ENCODE measurements around the gene NAV2.

The NAV2 gene

GRCh38 chr11:20050048-20050447 lies 337.4 kb downstream of the NAV2 start:
- DNase-seq: no peak

DNA sequence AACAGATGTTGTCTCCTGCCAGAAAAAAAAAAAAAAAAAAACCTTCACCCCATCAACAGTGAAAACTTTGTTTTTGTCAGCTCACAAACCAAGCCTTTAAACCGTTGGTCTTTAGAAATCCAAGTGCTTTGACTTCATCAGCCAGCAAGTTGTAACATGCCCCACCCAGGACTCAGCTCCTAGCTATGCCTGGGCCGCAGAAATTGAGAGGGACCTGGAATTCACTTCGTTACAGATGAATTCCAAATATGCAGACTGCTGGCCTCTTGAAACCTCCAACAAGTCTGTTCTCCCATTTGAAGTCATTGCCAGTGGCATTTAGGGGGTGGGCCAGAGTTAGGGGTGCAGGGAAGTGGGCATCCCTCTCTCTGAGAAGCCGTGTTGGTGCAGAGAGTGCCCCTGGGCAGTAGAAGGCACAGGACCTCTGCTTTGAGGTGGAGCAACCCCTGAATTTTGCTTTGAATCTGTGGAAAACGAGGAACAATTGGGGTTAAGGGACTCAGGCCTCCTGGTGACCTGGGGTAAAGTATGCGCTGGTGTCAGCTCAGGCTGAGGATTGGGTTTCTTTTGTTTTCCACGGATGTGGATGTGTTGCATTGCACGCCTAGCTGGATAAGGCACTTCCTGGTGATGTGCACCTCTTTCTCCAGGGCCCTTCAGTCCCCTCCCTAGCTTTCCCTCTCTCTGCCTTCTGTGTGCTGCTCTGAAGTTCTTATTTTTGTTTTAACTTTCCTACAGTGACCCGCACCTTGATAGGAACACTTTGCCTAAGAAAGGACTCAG lies 338.1 kb downstream of the NAV2 start:
- DNase-seq: peak; percentile 50

DNA sequence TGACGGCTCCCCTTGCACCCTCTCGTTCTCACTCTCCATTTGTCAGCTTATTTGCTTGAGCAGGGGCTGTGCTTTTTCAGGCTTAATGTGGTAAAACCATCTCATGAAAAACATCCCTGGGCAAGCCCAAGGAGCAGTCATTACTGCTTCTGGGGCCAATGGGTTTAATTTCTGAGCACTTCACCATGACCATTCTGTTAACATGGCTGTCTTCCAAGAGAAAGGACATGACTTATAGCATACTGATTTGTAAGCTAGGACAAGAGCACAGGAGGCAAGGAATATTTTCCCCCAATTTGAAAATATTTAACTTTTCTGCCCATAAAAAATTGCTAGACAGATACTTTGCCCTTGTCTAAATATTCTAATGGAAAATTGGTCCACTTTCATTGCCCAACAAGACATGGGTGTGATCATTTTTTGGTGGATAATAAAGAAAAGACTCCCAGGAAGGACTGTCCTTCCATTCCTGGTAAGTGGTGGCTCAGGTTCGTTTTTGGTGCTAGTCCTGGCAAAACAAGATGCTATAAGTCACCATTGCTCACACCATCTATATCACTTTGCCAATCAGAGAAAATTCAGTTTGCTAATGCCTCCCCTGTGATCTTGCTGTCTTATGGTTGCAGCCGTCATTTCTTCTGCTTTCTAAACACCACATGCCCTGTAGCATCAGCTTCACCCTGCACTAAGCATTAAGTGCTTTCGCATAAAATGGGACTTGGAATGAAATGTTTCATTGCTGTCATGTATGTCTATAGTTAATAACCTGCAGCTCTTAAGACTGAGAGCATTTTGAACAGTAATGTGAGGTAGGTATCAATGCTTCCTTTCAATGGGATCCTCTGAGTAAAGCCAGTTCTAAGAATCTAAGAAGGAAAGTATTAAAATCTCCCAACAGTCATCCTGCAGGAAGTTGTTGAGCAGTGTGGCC lies 339.1 kb downstream of the NAV2 start:
- no peak for DNase-seq

DNA sequence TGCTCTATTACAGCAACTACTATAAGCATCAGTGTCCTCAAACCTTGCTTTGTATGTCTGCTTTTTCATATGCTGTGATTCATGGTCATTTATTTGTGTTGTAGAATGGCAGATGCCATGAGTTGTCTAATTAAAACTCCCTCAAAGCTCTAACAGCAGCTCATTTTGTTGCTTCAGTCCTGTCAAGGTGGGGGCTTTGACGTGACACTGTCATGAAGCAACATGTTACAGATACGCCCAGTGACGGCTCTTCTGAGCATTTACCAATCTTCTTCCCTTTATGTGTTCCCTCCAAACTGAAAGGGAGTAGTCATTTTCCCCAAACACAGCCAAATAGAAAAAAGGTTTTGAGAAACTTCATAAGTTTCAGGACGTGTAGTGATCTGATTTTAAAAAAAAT lies 340.9 kb downstream of the NAV2 start:
- no peak for DNase-seq

- DNase-seq: no peak
These were observed 341.9 kb downstream of the NAV2 start for GRCh38 chr11:20054584-20054983.

- peak; percentile 21 for DNase-seq
These were observed 342.7 kb downstream of the NAV2 start for GRCh38 chr11:20055312-20055711.

DNA sequence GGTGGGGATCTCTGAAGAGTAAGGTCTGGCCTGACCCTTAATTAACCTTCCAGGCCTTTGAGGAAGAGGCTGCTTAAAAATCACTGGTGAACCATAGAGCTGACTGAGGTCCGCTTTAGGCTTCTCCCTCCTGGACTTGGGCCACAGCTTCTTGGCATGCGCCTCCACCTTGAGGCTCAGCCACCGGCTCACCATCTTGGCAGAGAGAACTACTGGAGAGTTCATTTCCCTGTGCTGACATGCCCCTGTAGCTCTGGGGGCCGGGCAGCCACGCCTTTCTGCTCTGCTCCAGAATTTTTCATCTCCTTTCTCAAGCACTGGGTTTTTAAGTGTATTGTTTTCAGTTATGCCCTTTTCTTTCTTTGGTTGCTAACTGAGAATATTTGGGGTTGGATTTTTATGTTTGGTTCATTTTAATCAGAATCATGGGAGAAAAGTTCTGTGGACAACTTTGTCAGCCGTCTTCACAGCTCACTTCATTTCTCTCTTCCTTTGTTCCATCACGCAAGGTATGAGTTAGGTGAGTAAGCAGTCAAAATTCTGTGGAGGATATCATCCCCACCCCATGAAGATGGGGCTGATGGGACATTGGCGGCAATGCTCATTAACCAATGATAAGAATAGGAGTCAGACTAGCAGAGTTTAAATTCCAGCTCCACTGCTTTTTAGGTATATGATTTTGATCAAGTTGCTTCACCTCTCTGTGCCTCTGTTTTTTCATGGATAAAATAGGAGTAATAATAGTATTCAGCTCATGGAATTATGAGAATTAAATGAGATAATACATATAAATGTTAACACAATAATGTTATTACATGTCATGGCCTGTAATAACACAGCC lies 343.7 kb downstream of the NAV2 start:
- no peak for DNase-seq

GRCh38 chr11:20056950-20057943 lies 344.6 kb downstream of the NAV2 start:
- DNase-seq: peak; percentile 63

DNA sequence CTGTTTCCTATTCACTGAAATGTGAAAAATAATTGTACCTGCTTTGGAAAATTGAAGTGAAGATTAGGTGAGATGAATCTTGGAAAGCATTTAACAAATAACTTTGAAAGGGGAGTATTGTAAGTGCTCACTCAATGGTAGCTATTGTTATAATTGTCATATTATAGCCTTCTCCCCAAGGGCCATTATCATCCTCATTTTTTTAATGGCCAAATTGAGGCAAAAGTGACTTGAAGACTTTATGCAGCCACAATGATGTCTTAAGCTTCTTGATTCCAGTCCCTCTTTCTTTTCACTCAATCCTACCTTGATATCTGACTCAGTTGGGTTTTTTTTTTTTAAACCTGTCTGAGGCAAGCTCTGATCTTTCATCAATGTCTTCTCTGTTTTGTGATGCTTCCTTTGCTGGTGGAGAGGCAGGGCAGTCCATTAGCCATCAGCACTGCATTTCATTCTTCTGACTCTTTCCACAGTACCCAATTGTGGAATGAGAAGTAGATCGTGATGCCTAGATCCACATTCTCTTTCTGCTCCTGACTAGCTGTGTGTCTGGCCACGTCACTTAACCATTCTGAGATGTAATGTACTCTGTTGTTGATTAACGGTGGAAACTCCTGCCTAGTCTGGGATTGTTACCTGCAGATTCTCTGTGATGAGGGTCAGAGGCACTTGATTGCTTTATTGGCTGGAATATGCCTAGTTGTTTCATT lies 346.3 kb downstream of the NAV2 start:
- DNase-seq: peak; percentile 10

DNA sequence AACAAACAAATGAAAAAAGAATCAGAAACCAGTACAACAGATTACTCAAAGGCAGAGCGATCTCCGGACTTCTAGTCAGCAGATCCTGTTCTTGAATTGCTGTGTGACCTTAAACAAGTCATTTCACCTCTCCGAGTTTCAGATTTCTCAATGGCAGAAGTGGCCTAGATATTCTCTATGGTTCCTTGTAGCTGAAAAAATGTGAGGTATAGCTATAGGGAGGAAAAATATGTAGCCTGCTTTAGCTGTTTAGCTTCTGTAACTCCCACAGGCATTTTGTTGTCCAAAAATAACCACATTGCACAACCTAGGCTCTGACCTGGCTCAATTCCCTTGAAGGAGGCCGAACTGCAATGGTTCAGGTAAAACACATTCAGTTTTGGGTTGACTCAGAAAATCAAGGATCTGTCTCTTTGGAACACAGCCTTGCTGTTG lies 347.0 kb downstream of the NAV2 start:
- no peak for DNase-seq

GRCh38 chr11:20060181-20060580 lies 347.5 kb downstream of the NAV2 start:
- DNase-seq: no peak

DNA sequence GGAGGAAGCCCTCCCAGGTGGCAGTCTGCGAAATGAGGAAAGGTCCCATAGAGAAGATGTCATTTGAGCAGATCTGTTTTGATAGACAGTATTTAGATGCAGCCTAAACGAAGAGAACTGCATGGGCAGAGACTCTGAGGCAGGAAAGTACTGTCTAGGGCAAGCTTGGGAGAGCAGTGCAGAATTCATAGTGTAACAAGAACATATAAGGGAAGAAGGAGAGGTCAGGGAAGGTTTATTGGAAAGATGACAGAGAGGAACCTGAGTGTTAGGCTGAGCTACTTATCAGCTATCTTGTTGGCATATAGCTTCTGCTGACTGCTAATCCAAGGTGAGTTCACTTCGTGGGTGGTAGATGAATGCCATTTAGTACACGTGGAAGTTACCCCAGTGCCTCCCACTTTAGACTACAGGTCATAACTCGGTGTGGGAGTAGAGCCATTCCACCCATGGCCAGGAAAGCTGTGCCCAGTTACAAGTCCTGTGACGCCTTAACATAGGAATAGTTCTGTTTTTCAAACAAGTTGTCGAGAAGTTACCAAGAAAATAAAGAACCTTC lies 348.1 kb downstream of the NAV2 start:
- no peak for DNase-seq

DNA sequence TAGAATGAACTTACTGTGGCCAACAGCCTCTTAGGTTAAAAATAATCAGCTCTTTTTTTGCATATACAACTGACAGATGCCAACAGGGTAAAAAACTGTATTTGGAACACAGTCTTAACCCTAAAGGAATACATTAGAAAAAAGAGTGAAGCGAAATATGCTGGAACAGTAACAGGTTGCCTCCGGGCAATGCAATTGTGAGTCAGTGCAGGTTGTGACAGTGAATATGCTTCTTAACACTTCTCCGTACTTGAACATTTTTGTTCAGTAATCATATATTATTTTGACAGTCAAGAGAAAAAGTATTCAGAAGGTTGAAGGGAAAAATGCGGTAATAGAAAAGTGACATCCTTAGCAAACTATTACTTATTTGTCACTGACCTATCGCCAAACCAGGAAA lies 349.1 kb downstream of the NAV2 start:
- no peak for DNase-seq

DNA sequence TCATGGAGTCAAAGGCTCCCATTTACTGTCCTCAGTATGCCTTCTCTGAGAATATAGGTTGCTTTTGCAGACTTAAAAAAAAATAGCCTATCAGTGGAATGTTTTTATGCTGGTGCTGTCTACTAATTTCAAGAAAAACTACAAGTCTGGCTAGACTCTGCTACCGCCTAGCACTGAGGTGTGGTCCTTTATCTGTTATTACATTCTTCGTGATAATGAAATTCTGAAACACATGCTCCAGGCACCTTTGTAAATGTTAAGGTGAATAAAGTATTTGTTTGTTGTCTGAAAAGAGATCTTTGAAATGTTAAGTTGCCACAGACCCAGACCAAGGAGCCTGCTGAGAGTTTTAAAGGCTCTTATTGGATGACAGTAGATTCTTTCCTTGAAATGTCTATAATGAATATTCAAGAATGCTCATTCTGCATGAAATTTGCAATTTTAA lies 352.3 kb downstream of the NAV2 start:
- no peak for DNase-seq

GRCh38 chr11:20065406-20065805 lies 352.8 kb downstream of the NAV2 start:
- no peak for DNase-seq

DNA sequence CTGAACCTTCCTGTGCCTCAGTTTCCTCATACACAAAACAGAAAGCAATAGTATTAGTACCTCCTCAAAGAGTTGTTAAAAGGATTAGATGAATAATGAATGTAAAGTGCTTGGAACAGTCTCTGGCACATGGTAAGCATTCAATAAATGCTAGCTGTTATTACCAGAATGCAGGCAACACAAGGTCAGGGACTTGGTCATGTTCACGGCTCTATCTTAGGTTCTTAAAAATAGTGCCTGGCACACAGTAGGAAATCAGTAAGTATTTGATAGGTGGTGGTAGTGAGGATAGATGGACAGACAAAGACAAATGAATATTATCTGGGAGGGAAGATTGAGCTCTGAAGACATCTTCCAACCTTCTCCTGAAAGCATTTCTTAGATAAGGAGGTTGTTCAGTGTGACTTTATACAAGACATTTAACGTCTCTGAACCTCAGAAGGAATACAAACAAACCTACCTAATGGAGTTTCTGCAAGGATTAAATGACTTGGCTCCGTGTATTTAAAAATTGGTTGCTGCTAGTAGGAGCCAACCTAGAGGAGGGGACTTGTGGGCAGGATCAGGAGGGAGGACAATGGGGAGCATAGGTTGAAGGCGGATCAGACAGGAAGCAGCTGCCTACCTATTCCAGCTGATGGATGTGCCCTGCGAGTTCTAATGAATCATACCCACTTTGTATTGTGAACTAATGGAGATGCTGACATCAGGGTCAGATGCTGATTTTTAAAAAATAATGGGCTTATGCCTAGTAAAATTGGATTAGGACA lies 353.6 kb downstream of the NAV2 start:
- DNase-seq: no peak

- no peak for DNase-seq
These were observed 354.1 kb downstream of the NAV2 start for GRCh38 chr11:20066783-20067156.

DNA sequence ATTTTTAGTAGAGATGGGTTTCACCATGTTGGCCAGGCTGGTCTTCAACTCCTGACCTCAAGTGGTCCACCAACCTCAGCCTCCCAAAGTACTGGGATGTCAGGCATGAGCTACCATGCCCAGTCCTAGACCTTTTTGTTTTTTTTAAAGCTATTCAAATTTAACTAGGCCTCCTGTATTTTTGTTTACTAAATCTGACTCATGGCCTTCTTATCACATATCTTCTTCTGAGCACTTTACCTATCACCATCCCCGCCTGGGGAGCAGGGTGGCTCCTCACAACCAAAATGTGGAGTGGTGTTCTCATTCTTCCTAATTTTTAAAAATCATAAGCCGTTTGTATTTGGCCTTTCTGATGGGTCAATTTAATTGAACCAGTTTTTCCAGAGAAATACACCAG lies 355.0 kb downstream of the NAV2 start:
- no peak for DNase-seq

- no peak for DNase-seq
These were observed 356.1 kb downstream of the NAV2 start for GRCh38 chr11:20068691-20069090.

GRCh38 chr11:20070459-20070858 lies 357.8 kb downstream of the NAV2 start:
- no peak for DNase-seq

All from fibroblast of upper back skin (primary cell).